CD4-positive, alpha-beta T cell treated with Interleukin-6 at 100 ng/mL for 8 hours (primary cell): ENCODE measurements around the gene KRT6C.
"Not testable (repeated sequence)": the region's sequence is repeated elsewhere in the genome, so short reads cannot be mapped to it uniquely, and the experiment has no call there.

Experiments
- DNase-seq: peaks from one replicate; pipeline ENCODE4 v3.0.0-alpha.2; 2020; ENCODE audit warnings: mixed read lengths, low spot score

KRT6C gene

GRCh38 chr12:52499806-52500560 is 26.4 kb upstream of the KRT6C start:
- DNase-seq, result no peak

- no peak for DNase-seq
These were observed 25.3 kb upstream of the KRT6C start for GRCh38 chr12:52498946-52499345.

- DNase-seq, result no peak
These were observed 24.4 kb upstream of the KRT6C start for GRCh38 chr12:52497975-52498374.

- no peak for DNase-seq
These were observed 23.0 kb upstream of the KRT6C start for GRCh38 chr12:52496590-52497071.

GRCh38 chr12:52496054-52496453 is 22.4 kb upstream of the KRT6C start:
- DNase-seq, result no peak

- no peak for DNase-seq
These were observed 21.8 kb upstream of the KRT6C start for GRCh38 chr12:52495389-52495788.

- no peak for DNase-seq
These were observed 20.9 kb upstream of the KRT6C start for GRCh38 chr12:52494518-52494917.

- no peak for DNase-seq
These were observed 20.5 kb upstream of the KRT6C start for GRCh38 chr12:52494100-52494499.

GRCh38 chr12:52493172-52493571 is 19.6 kb upstream of the KRT6C start, which contains the start of gene KRT6A:
Gene KRT6A (minus strand): TSS chr12:52493257. CDS start chr12:52493188, 69 bp downstream.
- no peak for DNase-seq

GRCh38 chr12:52492405-52492804 is 18.8 kb upstream of the KRT6C start:
- not testable (repeated sequence) for DNase-seq

GRCh38 chr12:52491495-52491894 is 17.9 kb upstream of the KRT6C start:
- DNase-seq, result not testable (repeated sequence)

- DNase-seq, result no peak
These were observed 15.1 kb upstream of the KRT6C start for GRCh38 chr12:52488736-52489135.

GRCh38 chr12:52487744-52488443 is 14.3 kb upstream of the KRT6C start:
- not testable (repeated sequence) for DNase-seq

- DNase-seq, result no peak
These were observed 13.6 kb upstream of the KRT6C start for GRCh38 chr12:52487211-52487610.

GRCh38 chr12:52486166-52487105 is 12.8 kb upstream of the KRT6C start:
- no peak for DNase-seq

GRCh38 chr12:52480073-52480472 is 6.5 kb upstream of the KRT6C start:
- no peak for DNase-seq

- no peak for DNase-seq
These were observed 4.0 kb upstream of the KRT6C start for GRCh38 chr12:52477651-52478050.

- DNase-seq, result no peak
These were observed 607 bp upstream of the KRT6C start for GRCh38 chr12:52474212-52474611.

GRCh38 chr12:52469853-52470252 is 3.8 kb downstream of the KRT6C start:
- DNase-seq, result no peak

- DNase-seq, result no peak
These were observed 8.7 kb downstream of the KRT6C start for GRCh38 chr12:52464897-52465296.

GRCh38 chr12:52461693-52462092 is 11.9 kb downstream of the KRT6C start:
- no peak for DNase-seq

- no peak for DNase-seq
These were observed 14.7 kb downstream of the KRT6C start for GRCh38 chr12:52458861-52459260.
